Upper lobe of right lung (tissue), 1 donor: Measurements from ENCODE around the gene DNAAF1. TPM values are rescaled to one million over a fixed set of nuclear protein-coding genes. Genes with fewer than 3 reads are reported as not detected.
"Not testable (repeated sequence)": the region's sequence is repeated elsewhere in the genome, so short reads cannot be mapped to it uniquely, and the experiment has no call there.

Experiments
- ATAC-seq: fragments of 200-7000 bp; cut with Tn5 transposase; one replicate; pipeline ENCODE4 v1.9.1; 2020; ENCODE audit warnings: mild to moderate bottlenecking, moderate library complexity
- DNase-seq: peaks from one replicate; pipeline ENCODE4 v3.0.0-alpha.2; 2020
- H3K27ac ChIP-seq: fragments of 200-600 bp; one replicate; pipeline ENCODE4 v1.8.0; 2022
- H3K27me3 ChIP-seq: fragments of 200-600 bp; one replicate; pipeline ENCODE4 v1.8.0; 2022; ENCODE audit warnings: mild to moderate bottlenecking
- H3K36me3 ChIP-seq: fragments of 200-600 bp; one replicate; pipeline ENCODE4 v1.8.0; 2022
- H3K4me1 ChIP-seq: fragments of 200-600 bp; one replicate; pipeline ENCODE4 v1.8.0; 2022
- H3K4me3 ChIP-seq: fragments of 200-600 bp; one replicate; pipeline ENCODE4 v1.8.0; 2022; ENCODE audit warnings: mild to moderate bottlenecking
- H3K9me3 ChIP-seq: fragments of 200-600 bp; one replicate; pipeline ENCODE4 v1.8.0; 2022
- CTCF ChIP-seq: fragments of 200-600 bp; IDR thresholded peaks from one replicate; pipeline ENCODE4 v1.8.0; 2022; ENCODE audit warnings: antibody characterized with exemption
- intact Hi-C: fragments of 100-400 bp; cut with DNase I; formaldehyde crosslinking; loops from one replicate; pipeline ENCODE4 v1.11.0; 2022
- total RNA-seq: library from RNA; stranded (reverse); fragmentation: NEBNext Ultra II Directional; extraction: Animal tissue kit (Norgen Biotek cat#: 25700); gene quantifications from one replicate; pipeline ENCODE4 v1.2.1, GENCODE V29; 2021
- donor health status: DM: no; HTN: yes; CAD: no; lungs with severe emphysema.

Gene DNAAF1
- total RNA-seq, 1 donor from 2014 or later, result 0.49 TPM

GRCh38 chr16:84214451-84215066 lies 69.5 kb downstream of the DNAAF1 start:
- H3K27me3 ChIP-seq, result no peaks in the 10 kb centered on the region
- no peak for TF ChIP-seq CTCF
- intact Hi-C loops, result no loop called here
- peak; percentile 16 for ATAC-seq
- no peak overlapping the region for H3K4me3 ChIP-seq
- H3K27ac ChIP-seq, result no peak overlapping the region
- no peaks in the 10 kb centered on the region for H3K4me1 ChIP-seq
- H3K36me3 ChIP-seq, result no peaks in the 10 kb centered on the region
- H3K9me3 ChIP-seq, result no peaks in the 10 kb centered on the region
- no peak for DNase-seq

GRCh38 chr16:84215531-84215930 lies 70.4 kb downstream of the DNAAF1 start:
- no peak for DNase-seq
- no peak overlapping the region for H3K27ac ChIP-seq
- H3K9me3 ChIP-seq, result no peaks in the 10 kb centered on the region
- H3K36me3 ChIP-seq, result no peaks in the 10 kb centered on the region
- no peak for TF ChIP-seq CTCF
- intact Hi-C loops, result no loop called here
- H3K4me1 ChIP-seq, result no peaks in the 10 kb centered on the region
- no peak overlapping the region for H3K4me3 ChIP-seq
- ATAC-seq, result no peak
- no peaks in the 10 kb centered on the region for H3K27me3 ChIP-seq

- intact Hi-C loops, H3K4me3 ChIP-seq, H3K27me3 ChIP-seq, H3K27ac ChIP-seq, DNase-seq, ATAC-seq, H3K4me1 ChIP-seq, H3K9me3 ChIP-seq, H3K36me3 ChIP-seq: not testable (repeated sequence)
These were observed 71.0 kb downstream of the DNAAF1 start for GRCh38 chr16:84216144-84216543.

- intact Hi-C loops, result no loop called here
- DNase-seq, result no peak
- no peak for ATAC-seq
- no peaks in the 10 kb centered on the region for H3K9me3 ChIP-seq
- no peak overlapping the region for H3K27ac ChIP-seq
- H3K4me3 ChIP-seq, result no peak overlapping the region
- no peaks in the 10 kb centered on the region for H3K27me3 ChIP-seq
- no peaks in the 10 kb centered on the region for H3K4me1 ChIP-seq
- TF ChIP-seq CTCF, result no peak
- H3K36me3 ChIP-seq, result no peaks in the 10 kb centered on the region
These were observed 73.2 kb downstream of the DNAAF1 start for GRCh38 chr16:84218176-84218823.

- no peak for ATAC-seq
- Histone ChIP-seq H3K4me1 (no peaks in the 10 kb centered on the region), H3K36me3 (no peaks in the 10 kb centered on the region), H3K27ac (no peak overlapping the region), H3K9me3 (no peaks in the 10 kb centered on the region), H3K27me3 (no peaks in the 10 kb centered on the region), H3K4me3 (no peak overlapping the region)
- intact Hi-C loops, result no loop called here
- no peak for TF ChIP-seq CTCF
- no peak for DNase-seq
These were observed 73.8 kb downstream of the DNAAF1 start for GRCh38 chr16:84218956-84219355.

GRCh38 chr16:84220851-84221250 lies 75.7 kb downstream of the DNAAF1 start:
- H3K9me3 ChIP-seq, result no peaks in the 10 kb centered on the region
- no peak for TF ChIP-seq CTCF
- H3K4me1 ChIP-seq, result no peaks in the 10 kb centered on the region
- ATAC-seq (no peak), DNase-seq (no peak)
- H3K36me3 ChIP-seq, result no peaks in the 10 kb centered on the region
- no peak overlapping the region for H3K27ac ChIP-seq
- no peaks in the 10 kb centered on the region for H3K27me3 ChIP-seq
- H3K4me3 ChIP-seq, result no peak overlapping the region
- intact Hi-C loops, result no loop called here
